ENCODE results near the gene LYST.
"Not testable (repeated sequence)": the region's sequence is repeated elsewhere in the genome, so short reads cannot be mapped to it uniquely, and the experiment has no call there.

The LYST gene

DNA sequence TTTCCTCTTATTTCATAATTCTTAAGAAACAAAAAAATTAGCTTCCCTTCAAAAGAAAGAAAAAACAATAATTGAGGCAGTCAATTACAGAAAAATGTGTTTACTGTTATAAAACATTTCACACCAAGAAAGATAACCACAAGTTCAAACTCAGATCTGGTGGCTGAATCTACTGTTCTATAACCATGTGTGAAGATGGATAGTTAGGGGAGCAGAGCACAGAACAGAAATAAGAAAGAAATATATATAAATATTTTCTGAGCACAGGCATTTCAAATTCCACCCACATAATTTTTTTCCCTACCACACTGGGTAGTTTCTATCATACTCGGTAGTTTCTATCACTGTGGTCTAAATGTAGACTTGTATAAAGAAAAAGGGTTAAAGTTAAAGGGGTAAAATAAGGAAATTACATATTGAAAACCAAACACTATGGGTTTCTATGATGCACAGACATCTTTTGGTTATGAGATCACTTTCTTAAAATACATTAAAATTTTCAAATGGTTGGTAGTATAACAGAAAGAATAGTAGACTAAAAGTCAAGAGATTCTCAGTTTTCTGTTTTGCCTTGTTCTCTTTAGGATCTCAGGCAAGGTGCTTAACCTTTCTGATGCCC lies 10.8 kb downstream of the LYST start:
- DNase-seq = no peak

DNA sequence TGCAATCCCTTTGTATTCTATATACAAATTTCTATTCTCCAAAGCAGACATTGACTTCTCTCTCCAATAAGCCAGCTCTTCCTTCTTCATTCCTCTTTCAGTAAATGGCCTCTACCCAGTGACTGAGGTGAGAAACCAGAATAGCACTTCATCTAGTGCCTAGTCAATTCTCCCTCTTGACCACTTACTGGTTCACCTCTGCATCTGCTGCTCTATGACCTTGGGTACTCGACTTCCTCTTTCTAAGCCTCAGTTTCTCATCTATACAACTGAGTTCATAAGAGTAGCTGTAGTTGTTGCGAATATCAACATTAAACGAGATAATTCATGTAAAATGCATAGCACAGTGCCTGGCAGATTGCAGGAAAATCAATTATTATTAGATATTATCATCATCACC lies 12.4 kb downstream of the LYST start:
- DNase-seq = no peak

DNA sequence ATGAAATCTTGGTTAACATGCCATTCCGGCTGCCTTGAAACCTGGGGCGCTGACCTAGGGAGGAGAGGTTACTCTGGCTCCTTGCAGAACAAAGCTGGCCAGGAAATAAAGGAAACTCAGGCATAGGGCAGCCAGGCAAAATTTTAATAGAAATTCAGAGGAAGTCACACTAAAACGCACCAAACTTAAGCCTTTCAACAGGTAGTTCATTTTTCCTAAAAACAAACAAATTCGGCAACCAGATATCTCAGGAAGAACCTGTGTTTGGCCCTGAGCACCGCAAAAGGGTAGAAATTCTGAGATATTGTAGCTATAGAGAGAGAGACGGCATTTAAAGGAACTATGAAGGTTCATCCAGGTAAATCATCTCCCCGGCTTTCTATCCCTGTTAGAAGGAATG lies 13.1 kb downstream of the LYST start:
- DNase-seq = no peak

DNA sequence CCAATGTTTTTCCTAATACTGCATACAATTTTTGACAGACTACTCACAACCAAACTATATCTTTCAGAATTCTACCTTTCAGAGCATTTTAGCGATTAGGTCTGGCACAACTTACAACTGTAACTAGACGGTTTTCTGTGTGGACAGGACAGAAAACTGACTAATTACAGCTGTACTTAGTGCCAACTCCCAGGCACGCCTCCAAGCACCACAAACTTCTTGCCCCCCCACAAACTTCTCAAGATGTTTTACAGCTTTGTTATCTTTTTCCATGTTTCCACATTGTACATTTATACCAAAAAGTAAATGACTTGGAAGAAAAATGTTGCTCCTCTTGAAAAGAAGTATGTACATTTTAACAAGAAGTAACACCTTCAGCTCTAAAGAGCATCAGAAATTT lies 13.8 kb downstream of the LYST start:
- DNase-seq = no peak

DNA sequence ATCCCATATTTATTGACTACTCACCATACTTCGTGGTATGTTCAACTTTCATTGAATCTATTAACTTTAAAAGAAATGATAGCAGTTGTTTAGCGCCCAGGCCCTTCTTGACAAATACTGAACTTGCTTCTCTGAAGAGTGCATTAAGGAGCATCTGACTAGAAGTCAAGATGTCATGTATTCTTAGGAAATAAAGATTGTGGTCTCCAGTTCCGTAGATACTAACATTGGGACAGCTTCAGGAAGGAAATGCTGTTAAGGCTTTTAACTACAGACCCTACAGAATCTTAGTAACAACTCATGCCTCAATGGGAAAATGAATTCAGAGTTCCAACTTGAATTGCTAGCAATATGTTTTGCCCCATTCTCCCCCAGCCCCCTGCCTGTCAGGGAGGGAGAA lies 14.8 kb downstream of the LYST start:
- no peak for DNase-seq

DNA sequence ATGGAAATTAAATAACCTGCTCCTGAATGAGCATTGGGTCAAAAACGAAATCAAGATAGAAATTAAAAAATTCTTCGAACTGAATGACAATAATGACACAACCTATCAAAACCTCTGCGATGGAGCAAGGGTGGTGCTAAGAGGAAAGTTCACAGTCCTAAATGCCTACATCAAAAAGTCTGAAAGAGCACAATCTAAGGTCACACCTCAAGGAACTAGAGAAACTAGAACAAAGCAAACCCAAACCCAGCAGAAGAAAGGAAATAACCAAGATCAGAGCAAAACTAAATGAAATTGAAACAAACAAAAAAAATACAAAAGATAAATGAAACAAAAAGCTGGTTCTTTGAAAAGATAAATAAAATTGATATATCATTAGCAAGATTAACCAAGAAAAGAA lies 18.5 kb downstream of the LYST start:
- DNase-seq = not testable (repeated sequence)

DNA sequence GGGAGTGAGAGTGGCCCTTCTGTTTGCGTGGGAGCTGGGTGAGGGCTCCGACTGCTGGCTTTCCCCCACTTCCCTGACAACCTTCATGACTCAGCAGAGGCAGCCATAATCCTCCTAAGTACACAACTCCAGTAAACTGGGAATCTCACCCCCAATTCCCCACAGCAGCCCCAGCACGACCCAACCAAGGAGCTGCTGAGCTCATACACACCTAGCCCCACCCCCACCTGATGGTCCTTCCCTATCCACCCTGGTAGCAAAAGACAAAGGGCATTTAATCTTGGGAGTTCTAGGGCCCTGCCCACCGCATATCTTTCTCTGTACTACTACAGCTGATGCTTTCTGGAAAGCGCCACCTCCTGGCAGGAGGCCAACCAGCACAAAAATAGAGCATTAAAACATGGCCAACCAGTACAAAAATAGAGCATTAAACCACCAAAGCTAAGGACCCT lies 21.0 kb downstream of the LYST start:
- DNase-seq = peak in 1 of 14 donors; percentile 25

DNA sequence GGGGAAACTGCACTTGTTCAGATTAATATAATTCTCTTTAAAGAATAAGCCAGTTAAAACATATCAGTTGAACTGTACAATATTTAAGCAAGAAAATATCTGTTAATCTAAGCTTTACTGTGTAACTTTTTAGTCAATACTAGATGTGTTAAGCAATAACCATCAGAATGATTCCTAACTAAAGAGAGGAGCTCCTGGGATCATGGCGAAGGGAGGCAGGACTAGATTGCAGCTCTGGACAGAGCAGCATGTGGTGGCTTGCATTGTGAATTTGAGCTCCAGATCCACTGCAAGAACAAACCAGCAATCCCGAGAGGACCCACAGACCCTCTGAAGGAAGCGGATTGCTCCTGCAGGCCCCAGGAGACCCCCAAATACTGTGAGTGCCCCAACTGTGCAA lies 21.9 kb downstream of the LYST start:
- DNase-seq = no peak

DNA sequence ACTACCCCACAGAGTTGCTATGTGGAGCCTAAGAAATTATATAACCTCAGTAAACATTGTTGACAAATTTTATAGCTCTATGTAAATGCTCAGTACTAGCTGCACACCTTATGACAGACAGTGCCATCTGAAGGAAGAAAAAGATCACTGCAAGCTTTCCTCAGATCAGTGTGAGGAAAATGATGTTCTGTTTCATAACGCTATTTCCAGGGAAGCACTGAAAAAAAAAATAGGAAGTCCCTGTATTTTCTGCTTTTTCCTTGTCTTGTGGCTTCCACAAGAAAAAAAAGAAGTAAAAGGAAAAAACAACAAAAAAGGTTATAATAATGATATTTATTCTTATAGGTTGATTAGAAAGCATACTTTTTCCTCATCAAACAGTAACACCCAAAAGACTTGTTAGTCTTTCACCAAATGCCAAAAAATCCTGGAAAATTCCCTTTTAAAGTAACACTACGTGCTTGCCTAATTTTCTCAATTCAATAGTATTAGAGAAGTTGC lies 23.2 kb downstream of the LYST start:
- DNase-seq = peak in 1 of 14 donors; percentile 76

DNA sequence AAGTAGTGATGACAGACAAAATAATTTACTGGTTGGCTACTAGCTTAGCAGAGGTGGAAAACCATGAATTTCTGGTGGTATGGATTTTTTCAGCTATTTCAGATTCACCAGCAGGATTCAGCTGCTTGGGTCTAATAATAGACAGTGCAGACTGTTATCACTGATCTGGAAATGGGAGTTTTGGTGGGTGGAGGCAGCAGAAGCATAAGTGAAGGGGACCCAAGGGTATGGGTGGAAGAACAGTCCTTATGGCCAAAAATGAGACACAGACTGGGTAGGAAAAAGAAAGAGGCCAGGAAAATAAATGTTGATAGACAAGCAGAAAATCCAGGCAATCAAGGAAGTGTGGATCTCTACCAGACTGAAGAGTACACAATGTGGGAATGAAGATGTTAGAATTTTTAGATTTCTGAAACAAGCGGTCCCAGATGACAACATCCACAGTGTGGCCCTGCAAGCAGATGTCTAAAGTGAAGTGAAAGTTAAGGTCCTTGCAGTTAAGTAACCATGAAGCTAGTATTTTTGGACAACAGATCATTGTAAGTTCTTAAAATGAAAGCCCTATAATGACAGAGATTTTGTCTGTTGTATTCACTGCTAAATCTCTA lies 24.7 kb downstream of the LYST start:
- no peak for DNase-seq

DNA sequence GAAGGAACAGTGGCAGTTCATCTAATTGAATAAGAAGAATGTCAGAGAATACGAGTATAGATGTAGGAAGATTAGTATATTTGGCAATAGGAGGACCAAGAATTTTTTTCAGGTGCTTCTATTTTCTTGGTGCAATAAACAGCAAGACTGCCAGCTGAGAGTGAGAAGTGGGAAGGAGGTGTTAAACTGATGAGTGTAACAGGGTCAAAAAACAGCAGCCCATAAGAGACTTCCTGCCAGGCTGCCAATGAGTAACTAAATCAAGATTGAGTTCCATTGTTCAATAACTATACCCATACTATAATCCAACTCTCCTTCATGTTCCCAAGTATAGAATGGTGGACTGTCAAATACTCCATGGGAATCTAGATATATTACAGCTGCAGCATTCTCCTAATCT lies 28.7 kb downstream of the LYST start:
- DNase-seq = no peak

DNA sequence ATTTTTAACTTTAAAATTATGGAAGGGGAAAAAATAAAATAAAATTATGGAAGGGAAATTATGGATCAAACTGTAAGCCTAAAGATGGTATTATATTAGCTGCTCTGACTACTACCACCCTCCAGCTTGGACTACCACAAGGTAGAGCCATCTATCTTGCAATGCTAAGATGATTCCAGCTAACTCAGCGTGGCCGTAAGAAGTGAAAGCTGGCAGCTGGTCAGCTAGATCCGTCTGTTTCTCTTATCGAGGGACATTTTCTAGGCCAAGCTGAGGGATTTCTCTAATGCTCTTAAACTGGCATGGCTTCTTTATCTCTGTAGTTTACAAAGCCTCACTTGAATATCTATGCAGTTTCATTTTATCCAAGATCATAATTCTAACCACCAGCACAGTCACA lies 31.5 kb downstream of the LYST start:
- DNase-seq = peak in 2 of 14 donors; percentile 10 to 53

DNA sequence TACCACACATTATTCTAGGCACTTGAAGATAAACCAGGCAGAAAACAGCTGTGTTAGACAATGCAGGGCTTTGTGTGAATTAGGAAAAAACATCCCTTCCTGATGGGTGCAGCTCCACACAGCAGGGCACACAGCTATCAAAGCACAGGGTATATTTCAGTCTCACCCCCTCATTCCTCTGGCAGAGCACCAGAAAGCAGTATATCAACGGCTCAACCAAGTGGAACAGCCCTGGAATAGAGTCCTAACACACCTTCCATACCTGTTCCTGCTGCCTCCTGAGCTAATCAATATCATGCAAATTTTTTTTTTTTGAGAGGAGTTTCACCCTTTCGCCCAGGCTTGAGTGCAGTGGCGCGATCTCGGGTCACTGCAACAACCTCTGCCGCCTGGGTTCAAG lies 32.1 kb downstream of the LYST start:
- no peak for DNase-seq

DNA sequence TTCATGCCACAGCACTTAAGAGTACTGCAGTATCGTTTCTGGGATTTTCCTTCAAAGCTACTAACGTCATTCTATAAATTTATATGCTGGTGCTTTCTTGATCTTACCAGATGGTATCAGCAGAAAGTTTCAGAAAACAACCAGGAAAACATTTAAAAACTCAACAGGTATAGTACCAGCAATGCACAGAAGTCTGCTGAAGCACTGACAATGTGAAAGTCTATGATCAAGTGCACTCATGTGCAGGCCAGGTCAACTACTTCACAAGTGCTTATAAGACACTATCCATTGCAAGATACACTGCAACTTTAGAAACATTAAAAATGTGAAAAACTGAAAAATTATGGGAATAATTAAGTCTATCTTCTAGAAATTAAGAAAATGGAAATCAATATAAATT lies 34.7 kb downstream of the LYST start:
- DNase-seq = no peak

DNA sequence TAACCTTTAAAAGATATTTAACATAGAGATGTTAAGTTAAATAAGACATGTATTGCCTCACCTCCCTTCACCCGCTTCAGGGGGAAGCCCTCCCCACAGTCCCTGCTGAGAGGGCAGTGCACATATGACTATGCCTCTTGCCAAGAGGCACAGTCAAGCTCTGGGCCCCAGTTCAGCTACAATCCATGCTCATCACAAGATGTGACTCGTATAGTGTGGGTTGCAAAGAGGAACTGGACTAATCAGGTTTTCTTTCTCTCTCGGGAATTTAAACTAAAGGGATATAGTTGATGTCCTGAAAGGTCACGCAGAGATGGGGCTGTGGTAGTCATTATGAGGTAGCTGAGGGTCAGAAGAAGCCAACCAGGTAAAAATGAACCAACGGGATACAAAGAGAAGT lies 35.6 kb downstream of the LYST start:
- peak in 8 of 14 donors; percentile 10 to 70 (median 20) for DNase-seq

DNA sequence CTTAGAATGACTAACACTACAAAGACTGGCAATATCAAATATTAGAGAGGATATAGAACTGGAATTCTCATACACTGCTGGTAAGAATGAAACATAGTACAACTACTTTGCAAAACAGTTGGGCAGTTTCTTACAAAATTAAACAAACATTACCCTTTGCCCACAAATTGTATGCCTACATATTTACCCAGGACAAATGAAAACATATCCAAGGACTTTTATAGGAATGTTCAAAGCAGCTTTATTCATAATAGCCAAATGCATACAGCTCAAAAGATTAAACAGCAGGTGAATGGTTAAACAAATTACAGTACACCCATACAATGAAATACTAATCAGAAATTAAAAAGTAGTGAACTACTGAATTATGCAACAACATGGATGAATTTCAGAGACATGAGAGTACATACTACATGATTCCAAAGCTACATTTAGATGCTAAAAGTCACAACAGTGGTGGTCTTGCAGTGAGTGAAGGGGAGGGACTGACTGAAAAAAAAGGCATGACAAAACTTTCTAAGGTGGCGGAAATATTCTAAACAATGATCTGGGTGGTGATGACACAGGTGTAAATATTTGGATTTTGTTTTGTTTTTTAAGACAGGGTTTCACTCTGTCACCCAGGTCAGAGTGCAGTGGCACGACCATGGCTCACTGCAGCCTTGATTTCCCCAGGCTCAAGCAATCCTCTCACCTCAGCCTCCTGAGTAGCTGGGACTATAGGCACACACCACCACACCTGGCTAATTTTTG lies 40.4 kb downstream of the LYST start:
- no peak for DNase-seq

DNA sequence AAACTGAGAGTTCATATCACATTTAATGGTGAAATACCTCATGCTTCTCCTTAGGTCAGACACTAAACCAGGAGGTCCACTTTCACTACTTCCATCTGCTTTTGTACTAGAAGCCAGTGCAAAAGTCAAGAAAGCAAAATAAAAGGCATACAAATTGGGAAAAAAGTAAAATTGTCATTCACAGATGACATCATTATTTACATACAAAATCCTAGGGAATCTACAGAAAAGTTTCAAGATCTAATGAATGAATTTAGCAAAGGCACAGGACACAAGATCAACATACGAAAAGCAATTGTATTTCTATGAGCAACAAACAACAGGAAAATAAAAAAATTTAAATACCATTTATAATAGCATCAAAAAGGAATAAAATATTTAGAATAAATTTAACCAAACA lies 41.5 kb downstream of the LYST start:
- no peak for DNase-seq

DNA sequence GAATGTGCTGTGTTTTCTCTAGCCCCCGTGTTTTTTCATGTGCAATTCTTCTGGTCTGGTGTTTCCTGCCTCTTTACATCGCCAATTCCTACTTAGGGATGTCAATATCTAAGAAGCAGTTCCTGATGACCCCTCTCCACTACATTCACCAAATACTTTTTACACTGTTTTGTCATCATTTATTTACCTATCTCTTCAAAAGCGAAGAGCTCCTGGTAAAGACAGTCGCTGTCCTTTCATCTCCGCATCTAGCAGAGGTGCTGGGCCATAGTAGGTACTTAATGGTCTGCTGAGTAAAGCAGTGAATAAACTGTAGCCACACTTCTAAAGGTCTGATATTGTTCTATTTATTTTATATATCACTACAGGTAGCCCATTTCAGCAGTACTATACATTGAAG lies 43.0 kb downstream of the LYST start:
- DNase-seq = no peak

DNA sequence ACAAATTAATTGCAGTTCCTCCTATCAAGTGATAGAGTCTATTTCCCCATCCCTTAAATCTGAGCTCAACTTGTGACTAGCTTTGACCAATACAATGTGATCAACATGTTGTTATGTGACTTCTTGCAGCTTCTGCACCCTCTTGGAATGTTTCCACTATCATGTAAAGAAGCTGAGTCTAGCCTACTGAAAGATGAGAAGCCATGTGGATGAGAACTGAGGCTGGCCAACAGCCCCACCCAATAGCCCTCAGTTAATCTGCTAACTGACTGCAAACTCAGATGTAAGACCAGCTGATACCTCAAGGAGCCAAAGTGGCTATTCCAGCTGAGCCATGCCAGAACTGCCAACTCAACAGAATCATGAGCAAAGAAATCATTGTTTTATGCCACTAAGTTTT lies 44.0 kb downstream of the LYST start:
- no peak for DNase-seq

DNA sequence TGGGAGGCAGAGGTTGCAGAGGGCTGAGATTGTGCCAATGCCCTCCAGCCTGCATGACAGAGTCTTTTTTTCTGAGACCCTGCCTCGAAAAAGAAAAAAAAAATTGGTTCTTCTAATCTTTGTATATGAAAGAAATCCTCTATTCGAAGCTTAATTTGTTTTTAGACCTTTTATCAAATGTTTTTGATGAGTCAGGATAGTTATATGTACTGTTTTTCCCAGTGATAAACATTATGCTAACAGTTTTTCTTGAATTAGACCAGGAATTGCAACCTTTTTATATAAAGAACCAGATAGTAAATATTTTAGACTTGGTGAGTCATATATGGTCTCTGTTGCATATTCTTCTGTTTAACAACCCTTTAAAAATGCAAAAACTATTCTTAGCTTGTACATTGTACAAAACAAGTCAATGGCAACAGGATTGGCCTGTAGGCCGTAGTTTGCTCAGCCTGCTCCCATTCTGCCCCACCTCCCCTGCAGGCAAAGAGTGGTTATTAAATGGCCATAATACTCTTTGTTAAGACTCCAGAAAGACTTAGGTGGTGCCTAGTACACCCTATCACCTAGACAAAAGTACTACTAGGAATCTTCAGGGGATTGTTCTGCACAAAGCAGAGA lies 45.2 kb downstream of the LYST start:
- no peak for DNase-seq

DNA sequence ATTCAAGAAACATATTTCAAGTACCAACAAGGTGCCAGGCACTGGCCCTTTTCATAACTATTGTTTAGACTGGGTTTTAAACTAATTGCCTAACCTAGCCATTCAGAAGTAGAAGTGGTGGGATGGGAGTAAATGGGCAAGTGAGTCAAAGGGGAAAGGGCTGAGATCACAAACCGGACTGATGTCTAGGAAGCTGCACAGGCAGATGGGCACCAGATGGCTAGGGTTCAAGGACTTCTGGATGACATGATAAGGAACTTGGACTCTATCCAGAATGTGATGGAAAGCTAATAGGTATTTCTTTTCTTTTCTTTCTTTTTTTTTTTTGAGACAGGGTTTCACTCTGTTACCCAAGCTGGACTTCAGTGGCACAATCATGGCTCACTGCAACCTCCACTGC lies 46.6 kb downstream of the LYST start:
- no peak for DNase-seq

DNA sequence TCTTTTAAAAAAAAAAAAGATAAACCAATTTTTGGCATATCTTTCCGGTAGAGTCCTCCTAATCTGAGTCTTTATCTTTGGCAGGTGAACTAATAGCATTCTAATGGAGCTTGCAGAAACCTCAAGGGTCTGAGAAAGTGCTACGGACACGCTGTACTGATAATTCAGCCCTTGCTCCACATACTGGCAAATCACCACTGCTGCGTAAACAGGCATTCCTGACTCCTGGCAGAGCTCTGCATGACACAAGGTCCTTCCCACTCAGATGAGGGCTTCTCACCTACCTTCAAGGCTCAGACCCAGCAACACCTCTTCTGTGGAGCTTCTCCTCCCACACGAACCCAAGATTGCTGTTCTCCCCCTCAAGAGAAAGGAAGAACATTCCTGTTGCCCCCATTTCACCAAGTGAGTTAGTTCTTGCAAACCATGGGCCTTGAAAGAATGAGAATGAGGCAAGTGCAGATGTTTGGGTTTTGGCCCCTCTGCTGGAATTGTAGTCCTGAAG lies 48.0 kb downstream of the LYST start:
- peak in 1 of 14 donors; percentile 7 for DNase-seq

DNA sequence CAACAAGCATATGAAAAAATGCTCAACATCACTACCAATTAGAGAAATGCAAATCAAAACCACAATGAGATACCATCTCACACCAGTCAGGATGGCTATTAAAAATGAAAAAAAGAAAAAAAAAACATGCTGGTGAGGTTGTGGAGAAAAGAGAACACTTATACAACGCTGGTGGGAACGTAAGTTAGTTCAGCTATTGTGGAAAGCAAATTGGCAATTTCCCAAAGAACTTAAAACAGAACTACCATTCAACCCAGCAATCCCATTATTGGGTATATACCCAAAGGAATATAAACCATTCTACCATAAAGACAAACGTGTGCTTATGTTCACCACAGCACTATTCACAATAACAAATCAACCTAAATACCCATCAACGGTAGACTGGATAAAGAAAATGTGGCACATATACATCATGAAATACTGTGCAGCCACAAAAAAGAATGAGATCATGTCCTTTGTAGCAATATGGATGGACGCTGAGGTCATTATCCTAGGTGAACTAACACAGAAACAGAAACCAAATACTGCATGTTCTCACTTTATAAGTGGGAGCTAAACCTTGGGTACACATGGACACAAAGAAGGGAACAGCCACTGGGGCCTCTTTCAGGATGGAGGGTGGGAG lies 49.5 kb downstream of the LYST start:
- no peak for DNase-seq

All from C1 segment of cervical spinal cord (tissue), 14 donors.